Activated naive CD8-positive, alpha-beta T cell treated with anti-CD3 and anti-CD28 coated beads, Interleukin-2, amount 50 U/mL, for 24 hours (primary cell): ENCODE results near the gene TCF25.
"Not testable (repeated sequence)": the region's sequence is repeated elsewhere in the genome, so short reads cannot be mapped to it uniquely, and the experiment has no call there.

Source experiments
- ATAC-seq: fragments of 150-1000 bp; cut with Tn5 transposase; one replicate; pipeline ENCODE4 v1.10.0; 2021
- DNase-seq: peaks from one replicate; pipeline ENCODE4 v3.0.0; 2021
- H3K27ac Mint-ChIP-seq: one replicate; pipeline ENCODE4 v1.8.0; 2021; ENCODE audit warnings: mild to moderate bottlenecking, mixed read lengths
- H3K27me3 Mint-ChIP-seq: one replicate; pipeline ENCODE4 v1.8.0; 2021; ENCODE audit warnings: mixed read lengths
- H3K36me3 Mint-ChIP-seq: one replicate; pipeline ENCODE4 v1.8.0; 2021; ENCODE audit warnings: low read depth, mixed read lengths
- H3K4me1 Mint-ChIP-seq: one replicate; pipeline ENCODE4 v1.8.0; 2021; ENCODE audit warnings: mixed read lengths
- H3K4me3 Mint-ChIP-seq: one replicate; pipeline ENCODE4 v1.8.0; 2021; ENCODE audit warnings: mild to moderate bottlenecking, moderate library complexity, mixed read lengths
- H3K9me3 Mint-ChIP-seq: one replicate; pipeline ENCODE4 v1.8.0; 2021; ENCODE audit warnings: mixed read lengths

TCF25 gene

DNA sequence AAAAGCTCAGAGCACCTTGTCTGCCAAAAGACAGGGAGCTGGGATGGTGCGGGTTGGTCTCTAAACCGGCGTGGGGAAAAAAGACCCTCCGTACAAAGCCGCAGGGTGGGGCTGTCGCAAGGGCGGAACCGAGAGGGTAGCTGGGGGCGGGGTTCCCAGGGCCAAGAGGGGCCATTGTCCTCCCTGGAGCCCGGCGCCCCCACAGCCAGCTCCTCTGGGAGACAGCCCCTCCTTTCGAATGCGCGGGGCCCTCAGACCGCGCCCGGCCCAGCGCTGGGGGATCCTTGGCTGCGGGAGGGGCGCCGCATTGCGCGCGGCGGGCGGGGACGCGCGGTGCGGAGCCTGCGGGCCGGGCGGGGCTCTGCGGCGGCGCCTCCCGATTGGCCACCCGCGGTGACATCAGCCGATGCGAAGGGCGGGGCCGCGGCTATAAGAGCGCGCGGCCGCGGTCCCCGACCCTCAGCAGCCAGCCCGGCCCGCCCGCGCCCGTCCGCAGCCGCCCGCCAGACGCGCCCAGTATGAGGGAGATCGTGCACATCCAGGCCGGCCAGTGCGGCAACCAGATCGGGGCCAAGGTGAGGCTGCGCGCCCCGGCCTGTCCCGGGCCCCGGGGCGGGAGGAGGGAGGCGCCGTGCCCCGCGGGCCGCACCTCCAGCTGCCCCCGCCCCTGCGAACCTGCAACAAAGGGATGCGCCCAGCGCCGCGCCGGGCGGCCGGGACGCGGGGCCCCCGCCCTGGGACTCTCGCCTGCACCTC is 49.7 kb downstream of the TCF25 start, which contains the start of gene TUBB3:
TSS of gene TUBB3 (plus strand) at position 459 of the 756 bp plus-strand sequence. CDS start at position 519, 60 bp downstream.
- Mint-ChIP-seq H3K36me3 (no peaks in the 10 kb centered on the region), H3K27ac (no peak within 1 kb of the TSS), H3K9me3 (no peaks in the 10 kb centered on the region), H3K4me1 (peaks cover 41% of the 10 kb centered on the region), H3K4me3 (peak within 1 kb of the TSS; percentile 59), H3K27me3 (peaks cover 60% of the 10 kb centered on the region)
- ATAC-seq, result peak; percentile 18
- peak; percentile 54 for DNase-seq

DNA sequence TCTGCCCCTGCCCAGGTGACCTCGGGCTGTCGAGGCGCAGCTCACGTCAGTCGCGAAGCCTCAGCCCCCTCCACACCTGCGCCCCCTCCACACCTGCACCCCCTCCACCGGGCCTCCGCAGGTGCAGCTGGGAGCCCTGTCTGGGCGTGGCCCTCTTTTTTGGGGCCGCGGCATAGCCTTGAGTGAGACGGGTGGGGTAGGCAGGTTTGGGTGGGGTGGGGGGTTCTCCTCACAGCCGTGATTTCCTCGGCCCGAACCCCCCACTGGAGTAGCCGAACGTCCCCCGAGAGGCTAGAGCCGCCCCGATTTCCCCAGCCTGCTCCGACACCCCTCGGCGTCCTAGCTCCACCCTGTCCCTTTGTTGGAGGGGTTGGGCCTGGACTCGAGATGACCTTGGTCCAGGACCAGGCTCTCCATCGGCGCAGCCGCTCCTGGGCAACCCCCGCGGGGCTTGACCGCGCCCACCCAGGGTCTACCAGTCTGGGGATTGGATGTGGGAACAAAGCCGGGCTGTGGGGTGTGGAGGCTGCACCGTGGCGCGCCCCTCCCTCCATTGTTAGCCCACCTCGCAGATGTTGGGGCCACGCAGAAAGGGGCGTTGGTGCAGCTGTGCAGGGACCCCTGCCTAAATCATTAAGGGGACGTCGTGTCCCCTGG is 50.4 kb downstream of the TCF25 start:
- no peak for ATAC-seq
- no peak for DNase-seq
- Mint-ChIP-seq H3K27me3 (peaks cover 59% of the 10 kb centered on the region), H3K36me3 (no peaks in the 10 kb centered on the region), H3K27ac (no peak overlapping the region), H3K9me3 (no peaks in the 10 kb centered on the region), H3K4me1 (peaks cover 35% of the 10 kb centered on the region), H3K4me3 (no peak overlapping the region)

- ATAC-seq, result no peak
- Mint-ChIP-seq H3K36me3 (no peaks in the 10 kb centered on the region), H3K4me1 (peaks cover 34% of the 10 kb centered on the region), H3K4me3 (no peak overlapping the region), H3K27ac (no peak overlapping the region), H3K9me3 (no peaks in the 10 kb centered on the region), H3K27me3 (peaks cover 54% of the 10 kb centered on the region)
- DNase-seq, result peak; percentile 25
These were observed 51.0 kb downstream of the TCF25 start for GRCh38 chr16:89924297-89924924.

- ATAC-seq (no peak), DNase-seq (no peak)
- H3K4me1 Mint-ChIP-seq, result peaks cover 30% of the 10 kb centered on the region
- no peaks in the 10 kb centered on the region for H3K36me3 Mint-ChIP-seq
- no peak overlapping the region for H3K27ac Mint-ChIP-seq
- no peaks in the 10 kb centered on the region for H3K9me3 Mint-ChIP-seq
- no peak overlapping the region for H3K4me3 Mint-ChIP-seq
- H3K27me3 Mint-ChIP-seq, result peaks cover 49% of the 10 kb centered on the region
These were observed 51.5 kb downstream of the TCF25 start for GRCh38 chr16:89924925-89925307.

GRCh38 chr16:89925596-89926079 is 52.2 kb downstream of the TCF25 start:
- Mint-ChIP-seq H3K4me3 (no peak overlapping the region), H3K27me3 (peaks cover 43% of the 10 kb centered on the region)

DNA sequence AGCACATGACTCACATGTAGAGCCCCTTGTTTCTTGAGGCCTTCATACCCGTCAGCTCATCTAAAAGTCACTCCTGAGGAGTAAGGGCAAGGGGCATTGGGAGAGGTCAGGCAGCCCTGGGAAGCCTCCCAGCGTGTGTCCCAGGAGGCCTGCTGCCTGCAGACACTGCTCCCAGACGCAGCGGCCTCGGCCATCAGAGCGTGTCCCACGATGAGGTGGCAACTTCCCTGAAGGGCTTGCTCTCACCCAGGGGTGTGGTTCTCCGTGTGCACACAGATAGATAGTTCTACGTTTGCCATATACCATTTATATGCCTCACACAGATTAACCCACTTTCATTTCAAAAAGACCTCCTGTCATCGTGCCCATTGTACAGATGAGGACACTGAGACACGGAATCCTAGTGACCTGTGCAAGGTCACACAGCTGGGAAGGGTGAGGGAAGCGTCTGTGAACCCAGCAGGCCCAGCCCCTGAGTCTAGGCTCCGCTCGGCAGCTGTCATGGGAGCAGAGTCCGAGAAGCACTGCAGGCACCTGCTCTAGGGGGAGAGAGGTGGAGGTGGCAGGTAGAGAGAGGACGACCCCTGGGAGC is 58.0 kb downstream of the TCF25 start:
- no peaks in the 10 kb centered on the region for H3K36me3 Mint-ChIP-seq
- no peaks in the 10 kb centered on the region for H3K9me3 Mint-ChIP-seq
- H3K4me1 Mint-ChIP-seq, result peaks cover 6% of the 10 kb centered on the region
- peaks cover 18% of the 10 kb centered on the region for H3K27me3 Mint-ChIP-seq
- H3K4me3 Mint-ChIP-seq, result no peak overlapping the region
- ATAC-seq (no peak), DNase-seq (no peak)
- H3K27ac Mint-ChIP-seq, result no peak overlapping the region

More at GRCh38 chr16:89925596-89926079, 52.2 kb downstream of the TCF25 start:
- H3K4me1 Mint-ChIP-seq, result peaks cover 26% of the 10 kb centered on the region
- no peak for ATAC-seq
- H3K9me3 Mint-ChIP-seq, result no peaks in the 10 kb centered on the region
- H3K36me3 Mint-ChIP-seq, result no peaks in the 10 kb centered on the region
- H3K27ac Mint-ChIP-seq, result no peak overlapping the region
- DNase-seq, result no peak

- no peak overlapping the region for H3K27ac Mint-ChIP-seq
- H3K9me3 Mint-ChIP-seq, result no peaks in the 10 kb centered on the region
- H3K27me3 Mint-ChIP-seq, result peaks cover 15% of the 10 kb centered on the region
- ATAC-seq, result no peak
- DNase-seq, result no peak
- H3K36me3 Mint-ChIP-seq, result no peaks in the 10 kb centered on the region
- H3K4me1 Mint-ChIP-seq, result peaks cover 3% of the 10 kb centered on the region
- H3K4me3 Mint-ChIP-seq, result no peak overlapping the region
These were observed 58.6 kb downstream of the TCF25 start for GRCh38 chr16:89931964-89932363.

DNA sequence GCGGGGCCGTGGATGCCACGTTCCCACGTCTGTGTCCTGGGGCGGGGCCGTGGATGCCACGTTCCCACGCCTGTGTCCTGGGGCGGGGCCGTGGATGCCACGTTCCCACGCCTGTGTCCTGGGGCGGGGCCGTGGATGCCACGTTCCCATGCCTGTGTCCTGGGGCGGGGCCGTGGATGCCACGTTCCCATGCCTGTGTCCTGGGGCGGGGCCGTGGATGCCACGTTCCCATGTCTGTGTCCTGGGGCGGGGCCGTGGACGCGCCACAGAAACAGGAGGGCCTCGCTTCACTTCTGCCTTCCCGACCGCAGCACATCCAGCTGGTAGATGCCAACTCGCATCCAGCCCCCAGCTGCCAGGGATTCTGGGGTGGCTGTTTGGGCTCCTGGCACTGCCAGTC is 60.6 kb downstream of the TCF25 start:
- H3K9me3 Mint-ChIP-seq, ATAC-seq, H3K4me1 Mint-ChIP-seq, H3K27ac Mint-ChIP-seq, H3K4me3 Mint-ChIP-seq, H3K36me3 Mint-ChIP-seq, H3K27me3 Mint-ChIP-seq, DNase-seq: not testable (repeated sequence)

DNA sequence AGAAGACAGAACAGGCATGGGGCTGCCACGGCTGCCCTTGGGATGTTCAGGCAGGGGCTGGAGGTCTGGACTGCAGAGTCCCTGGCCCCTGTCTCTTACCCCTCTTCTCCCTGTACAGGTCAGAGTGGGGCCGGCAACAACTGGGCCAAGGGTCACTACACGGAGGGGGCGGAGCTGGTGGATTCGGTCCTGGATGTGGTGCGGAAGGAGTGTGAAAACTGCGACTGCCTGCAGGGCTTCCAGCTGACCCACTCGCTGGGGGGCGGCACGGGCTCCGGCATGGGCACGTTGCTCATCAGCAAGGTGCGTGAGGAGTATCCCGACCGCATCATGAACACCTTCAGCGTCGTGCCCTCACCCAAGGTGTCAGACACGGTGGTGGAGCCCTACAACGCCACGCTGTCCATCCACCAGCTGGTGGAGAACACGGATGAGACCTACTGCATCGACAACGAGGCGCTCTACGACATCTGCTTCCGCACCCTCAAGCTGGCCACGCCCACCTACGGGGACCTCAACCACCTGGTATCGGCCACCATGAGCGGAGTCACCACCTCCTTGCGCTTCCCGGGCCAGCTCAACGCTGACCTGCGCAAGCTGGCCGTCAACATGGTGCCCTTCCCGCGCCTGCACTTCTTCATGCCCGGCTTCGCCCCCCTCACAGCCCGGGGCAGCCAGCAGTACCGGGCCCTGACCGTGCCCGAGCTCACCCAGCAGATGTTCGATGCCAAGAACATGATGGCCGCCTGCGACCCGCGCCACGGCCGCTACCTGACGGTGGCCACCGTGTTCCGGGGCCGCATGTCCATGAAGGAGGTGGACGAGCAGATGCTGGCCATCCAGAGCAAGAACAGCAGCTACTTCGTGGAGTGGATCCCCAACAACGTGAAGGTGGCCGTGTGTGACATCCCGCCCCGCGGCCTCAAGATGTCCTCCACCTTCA is 61.5 kb downstream of the TCF25 start:
- DNase-seq (no peak), ATAC-seq (no peak)
- H3K4me3 Mint-ChIP-seq, result no peak overlapping the region
- peaks cover 3% of the 10 kb centered on the region for H3K4me1 Mint-ChIP-seq
- H3K9me3 Mint-ChIP-seq, result no peaks in the 10 kb centered on the region
- H3K36me3 Mint-ChIP-seq, result no peaks in the 10 kb centered on the region
- H3K27ac Mint-ChIP-seq, result no peak overlapping the region
- H3K27me3 Mint-ChIP-seq, result peaks cover 12% of the 10 kb centered on the region

- not testable (repeated sequence) for ATAC-seq, DNase-seq, H3K4me1 Mint-ChIP-seq, H3K9me3 Mint-ChIP-seq, H3K4me3 Mint-ChIP-seq, H3K27ac Mint-ChIP-seq, H3K36me3 Mint-ChIP-seq
- peaks cover 12% of the 10 kb centered on the region for H3K27me3 Mint-ChIP-seq
These were observed 62.2 kb downstream of the TCF25 start for GRCh38 chr16:89935620-89936019.

GRCh38 chr16:89936034-89936433 is 62.6 kb downstream of the TCF25 start:
- Mint-ChIP-seq H3K36me3 (no peaks in the 10 kb centered on the region), H3K9me3 (no peaks in the 10 kb centered on the region), H3K4me3 (no peak overlapping the region), H3K27me3 (peaks cover 11% of the 10 kb centered on the region), H3K4me1 (peaks cover 3% of the 10 kb centered on the region), H3K27ac (no peak overlapping the region)
- ATAC-seq, result no peak
- no peak for DNase-seq

- no peaks in the 10 kb centered on the region for H3K9me3 Mint-ChIP-seq
- H3K4me3 Mint-ChIP-seq, result no peak overlapping the region
- DNase-seq (no peak), ATAC-seq (no peak)
- no peaks in the 10 kb centered on the region for H3K36me3 Mint-ChIP-seq
- H3K4me1 Mint-ChIP-seq, result peaks cover 2% of the 10 kb centered on the region
- H3K27ac Mint-ChIP-seq, result no peak overlapping the region
- H3K27me3 Mint-ChIP-seq, result peaks cover 7% of the 10 kb centered on the region
These were observed 63.1 kb downstream of the TCF25 start for GRCh38 chr16:89936508-89936907.

DNA sequence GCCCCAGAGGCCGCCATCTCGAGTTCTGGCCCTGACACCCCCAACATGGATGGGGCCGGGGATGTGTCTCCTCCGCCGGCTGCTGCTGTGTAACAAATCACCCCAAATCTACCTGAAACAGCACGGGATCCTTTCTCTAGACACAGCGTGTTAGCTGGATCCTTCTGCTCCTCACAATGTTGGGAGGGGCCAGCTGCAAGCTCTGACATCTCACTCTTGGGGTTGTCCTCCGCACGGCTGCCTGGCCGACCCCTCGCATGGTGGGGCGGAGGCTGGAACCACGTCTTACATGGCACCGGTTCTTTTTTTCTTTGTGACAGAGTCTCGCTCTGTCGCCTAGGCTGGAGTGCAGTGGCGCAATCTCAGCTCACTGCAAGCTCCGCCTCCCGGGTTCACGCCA is 63.6 kb downstream of the TCF25 start:
- no peak overlapping the region for H3K4me3 Mint-ChIP-seq
- H3K27ac Mint-ChIP-seq, result no peak overlapping the region
- ATAC-seq, result no peak
- H3K27me3 Mint-ChIP-seq, result peaks cover 7% of the 10 kb centered on the region
- no peak for DNase-seq
- H3K9me3 Mint-ChIP-seq, result no peaks in the 10 kb centered on the region
- no peaks in the 10 kb centered on the region for H3K4me1 Mint-ChIP-seq
- H3K36me3 Mint-ChIP-seq, result no peaks in the 10 kb centered on the region
